Measurements from ENCODE around the gene C6orf89.

C6orf89 gene

DNA sequence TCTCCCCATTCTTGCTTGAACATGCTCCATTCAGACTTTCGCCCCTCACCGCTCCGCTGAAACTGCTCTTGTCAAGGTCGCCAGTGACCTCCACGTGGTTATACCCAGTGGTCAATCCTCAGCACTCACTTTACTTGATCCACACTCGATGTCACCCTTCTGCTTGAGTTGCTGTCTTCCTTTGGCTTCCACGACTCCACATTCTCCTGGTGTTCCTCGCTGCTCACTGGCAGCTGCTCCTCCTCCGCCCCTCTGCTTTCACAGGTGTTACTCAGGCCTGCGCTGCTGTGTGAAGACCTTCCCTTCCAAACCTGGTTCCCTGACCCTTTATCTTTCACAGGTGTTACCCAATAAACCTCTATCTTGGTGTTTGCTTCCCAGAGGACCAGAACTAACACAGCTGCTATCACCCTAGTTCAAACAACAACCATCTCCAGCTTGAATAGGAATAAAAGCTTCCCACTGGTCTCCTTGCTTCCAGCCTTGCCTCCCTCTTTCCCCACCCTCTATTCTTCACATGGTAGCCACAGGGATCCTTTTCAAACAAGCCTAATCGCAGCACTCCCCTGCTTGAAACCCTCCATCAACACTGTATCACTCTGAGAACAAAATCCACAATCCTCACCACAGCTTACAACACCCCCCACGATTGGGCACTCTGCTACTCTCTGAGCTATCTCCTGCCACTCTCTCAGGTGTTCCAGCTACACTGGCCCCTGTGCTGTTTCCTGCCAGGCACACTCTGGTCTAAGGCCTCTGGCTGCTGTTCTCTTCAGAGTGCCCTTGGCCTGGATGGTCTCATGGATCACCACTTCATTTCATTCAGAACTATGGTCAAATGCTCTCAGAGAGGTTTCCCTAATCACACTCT lies 21.8 kb upstream of the C6orf89 start:
- TF ChIP-seq, protein P1, sequence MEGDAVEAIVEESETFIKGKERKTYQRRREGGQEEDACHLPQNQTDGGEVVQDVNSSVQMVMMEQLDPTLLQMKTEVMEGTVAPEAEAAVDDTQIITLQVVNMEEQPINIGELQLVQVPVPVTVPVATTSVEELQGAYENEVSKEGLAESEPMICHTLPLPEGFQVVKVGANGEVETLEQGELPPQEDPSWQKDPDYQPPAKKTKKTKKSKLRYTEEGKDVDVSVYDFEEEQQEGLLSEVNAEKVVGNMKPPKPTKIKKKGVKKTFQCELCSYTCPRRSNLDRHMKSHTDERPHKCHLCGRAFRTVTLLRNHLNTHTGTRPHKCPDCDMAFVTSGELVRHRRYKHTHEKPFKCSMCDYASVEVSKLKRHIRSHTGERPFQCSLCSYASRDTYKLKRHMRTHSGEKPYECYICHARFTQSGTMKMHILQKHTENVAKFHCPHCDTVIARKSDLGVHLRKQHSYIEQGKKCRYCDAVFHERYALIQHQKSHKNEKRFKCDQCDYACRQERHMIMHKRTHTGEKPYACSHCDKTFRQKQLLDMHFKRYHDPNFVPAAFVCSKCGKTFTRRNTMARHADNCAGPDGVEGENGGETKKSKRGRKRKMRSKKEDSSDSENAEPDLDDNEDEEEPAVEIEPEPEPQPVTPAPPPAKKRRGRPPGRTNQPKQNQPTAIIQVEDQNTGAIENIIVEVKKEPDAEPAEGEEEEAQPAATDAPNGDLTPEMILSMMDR (IDR thresholded peaks at IDR 0.05; ENCODE audit: low read depth, low read length), result no peak
- no peak for DNase-seq (ENCODE audit: extremely low read depth, low read depth)

DNA sequence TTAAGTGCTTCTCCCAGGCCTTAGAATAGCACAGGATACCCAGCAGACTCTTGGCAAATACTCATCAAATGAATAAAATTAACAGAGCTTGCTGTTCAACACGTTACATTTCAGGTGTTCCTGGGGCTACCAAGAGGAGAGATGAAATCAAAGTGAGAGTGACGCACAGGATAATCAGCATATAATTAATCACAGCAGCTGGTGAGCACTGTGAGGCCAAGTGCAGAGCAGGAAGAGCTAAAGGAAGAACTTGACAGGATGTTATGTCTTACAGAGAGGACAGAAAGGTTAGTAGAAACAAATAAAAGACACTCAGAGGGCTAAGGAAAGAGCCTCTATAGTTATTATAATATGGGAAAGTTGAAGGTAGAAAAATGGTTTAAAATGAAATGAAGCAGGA lies 19.9 kb upstream of the C6orf89 start:
- no peak for DNase-seq (ENCODE audit: extremely low read depth, low read depth)
- TF ChIP-seq, protein P1 (IDR thresholded peaks at IDR 0.05; ENCODE audit: low read depth, low read length), result no peak

DNA sequence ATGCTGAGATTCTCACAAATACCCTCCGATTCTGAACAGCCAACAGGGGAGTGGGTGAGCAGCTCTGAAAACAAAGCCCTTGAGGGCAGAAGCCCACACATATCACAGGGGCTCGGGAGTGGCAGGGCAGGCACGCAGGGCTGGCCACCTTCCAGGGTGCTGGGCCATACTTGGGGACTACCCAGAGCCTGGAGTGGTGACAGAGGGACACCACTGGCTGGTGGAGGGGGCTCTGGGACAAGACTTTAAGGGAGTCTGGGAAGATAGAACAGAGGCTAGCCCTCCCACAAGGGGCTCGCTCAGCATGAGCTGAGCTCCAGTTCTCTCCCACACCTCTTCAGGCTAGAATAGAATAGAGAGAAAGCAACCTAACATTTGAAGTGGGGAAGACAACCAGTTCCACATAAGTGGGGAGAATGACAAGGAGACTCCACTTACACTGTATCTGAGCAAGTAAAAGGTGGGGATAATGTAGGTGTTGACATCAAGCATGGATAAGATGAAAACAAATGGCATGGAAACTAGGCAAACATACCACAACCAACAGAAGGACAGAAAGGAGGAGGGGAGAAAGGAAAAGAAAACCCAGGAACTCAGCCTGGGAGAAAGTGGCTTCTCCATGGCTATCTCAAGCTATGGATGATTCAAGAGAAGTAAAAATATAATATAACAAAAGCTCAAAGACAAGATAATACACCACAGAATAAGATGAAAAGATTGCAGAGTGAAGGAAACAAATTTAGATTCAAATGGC lies 18.1 kb upstream of the C6orf89 start:
- TF ChIP-seq, protein P1 (IDR thresholded peaks at IDR 0.05; ENCODE audit: low read depth, low read length), result no peak
- no peak for DNase-seq (ENCODE audit: extremely low read depth, low read depth)

DNA sequence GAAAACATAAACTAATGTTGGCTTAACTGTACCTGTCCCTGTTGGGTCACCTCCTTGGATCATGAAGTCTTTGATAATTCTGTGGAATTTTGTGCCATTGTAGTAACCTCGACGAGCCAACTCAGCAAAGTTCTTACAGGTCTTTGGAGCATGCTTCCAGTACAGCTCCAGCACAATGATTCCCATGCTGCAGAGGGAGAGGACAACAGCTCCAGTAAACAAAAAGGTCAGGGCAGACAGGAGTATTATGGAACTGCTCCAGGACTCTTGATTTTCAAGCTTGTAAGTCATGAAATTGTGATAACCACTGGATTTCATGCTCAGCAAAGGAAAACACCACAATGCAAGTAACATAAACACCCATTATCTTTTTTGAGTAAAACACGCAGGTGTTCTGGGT lies 14.1 kb upstream of the C6orf89 start:
- DNase-seq (ENCODE audit: extremely low read depth, low read depth), result no peak
- TF ChIP-seq, protein P1 (IDR thresholded peaks at IDR 0.05; ENCODE audit: low read depth, low read length), result no peak

DNA sequence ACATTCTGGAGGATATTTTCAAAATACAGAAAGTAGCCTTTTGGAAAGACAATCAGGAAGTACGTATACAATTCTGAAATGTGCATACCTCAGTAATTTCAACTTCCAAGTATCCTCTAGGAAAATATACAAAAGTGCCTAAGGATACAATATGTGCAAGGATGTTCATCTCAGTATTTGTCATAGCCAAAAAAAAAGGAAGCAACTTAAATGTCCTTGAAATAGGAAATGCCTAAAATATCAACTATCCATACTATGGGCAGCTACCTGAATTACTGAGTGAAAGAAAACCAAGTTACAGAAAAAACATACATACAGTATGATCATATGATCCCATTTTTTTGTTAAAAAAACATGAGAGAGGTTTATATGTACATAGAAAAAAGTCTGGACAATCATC lies 12.6 kb upstream of the C6orf89 start:
- TF ChIP-seq, protein P1 (IDR thresholded peaks at IDR 0.05; ENCODE audit: low read depth, low read length), result no peak
- no peak for DNase-seq (ENCODE audit: extremely low read depth, low read depth)

DNA sequence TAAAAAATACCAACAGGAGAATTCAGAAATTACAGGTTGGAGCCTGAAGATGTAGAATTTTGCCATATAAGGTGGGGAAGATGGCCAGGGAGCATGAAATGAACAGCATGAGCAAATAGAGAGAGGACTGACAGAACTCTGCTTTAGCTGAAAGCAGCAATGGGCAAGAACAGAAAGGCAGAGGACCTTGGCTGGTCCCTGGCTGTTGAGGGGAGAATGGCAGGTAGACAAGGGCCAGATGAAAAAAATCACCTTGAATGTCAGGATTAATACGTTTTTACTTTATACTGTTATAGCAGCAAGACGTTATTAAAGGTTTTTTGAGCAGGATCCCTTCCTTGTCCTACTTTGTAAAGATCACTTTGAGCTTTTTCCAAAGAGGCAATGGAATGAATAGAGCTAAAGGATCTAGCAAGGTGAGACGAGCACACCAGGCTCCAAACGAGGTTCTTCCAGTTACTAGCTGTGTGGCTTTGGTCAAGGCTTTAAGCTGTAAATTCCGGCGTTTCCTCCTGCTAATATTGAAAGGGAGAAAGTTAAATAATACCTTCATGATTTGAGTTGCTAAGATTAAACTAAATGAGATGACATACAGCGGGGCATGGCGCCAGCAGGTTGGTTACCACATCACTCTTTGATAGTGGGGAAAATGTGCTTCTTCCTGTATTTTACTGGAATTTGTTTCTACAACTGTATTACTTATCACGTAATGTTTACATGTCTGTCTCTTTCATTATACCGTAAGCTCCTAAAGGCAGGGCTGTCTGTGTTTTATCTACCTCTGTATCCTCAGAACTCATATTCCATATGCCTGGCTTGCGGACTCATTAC lies 11.9 kb upstream of the C6orf89 start:
- TF ChIP-seq, protein P1 (IDR thresholded peaks at IDR 0.05; ENCODE audit: low read depth, low read length), result no peak
- DNase-seq (ENCODE audit: extremely low read depth, low read depth), result no peak

All from AG09319 (cell line).